ENCODE data around the gene ERCC1.
"Not testable (repeated sequence)": the region's sequence is repeated elsewhere in the genome, so short reads cannot be mapped to it uniquely, and the experiment has no call there.

ERCC1 gene

GRCh38 chr19:45424191-45425058 is 708 bp upstream of the ERCC1 start:
- DNase-seq = peak in 2 of 3 experiments; percentile 19 to 40

DNA sequence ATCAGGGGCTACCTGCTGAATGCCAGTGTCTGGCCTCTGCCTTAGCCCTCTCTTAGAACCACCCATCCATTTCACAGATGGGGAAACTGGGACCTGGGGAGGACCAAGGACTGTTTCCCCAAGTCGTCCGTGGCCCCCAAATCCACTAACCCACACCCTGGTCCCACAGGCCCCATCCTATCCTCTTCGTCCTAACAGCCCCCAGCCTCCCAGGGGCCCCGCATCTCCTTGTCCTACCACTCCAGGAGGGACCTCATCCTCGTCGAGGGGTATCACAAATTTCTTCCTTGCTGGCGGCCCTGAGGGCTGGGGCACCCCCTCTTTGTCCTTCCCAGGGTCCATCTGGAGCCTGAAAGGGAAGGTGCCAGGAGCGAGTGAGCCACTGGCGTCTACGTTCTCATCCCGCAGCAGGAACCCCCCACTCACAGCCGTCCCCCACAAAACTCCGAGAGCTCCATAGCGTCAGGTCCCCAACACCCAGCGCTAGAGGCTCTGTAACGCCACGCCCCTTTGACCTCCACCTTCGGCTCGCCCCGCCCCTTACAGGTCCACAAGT is 606 bp downstream of the ERCC1 start:
- DNase-seq = no peak

- no peak for DNase-seq
These were observed 1.7 kb downstream of the ERCC1 start for GRCh38 chr19:45421947-45422498.

DNA sequence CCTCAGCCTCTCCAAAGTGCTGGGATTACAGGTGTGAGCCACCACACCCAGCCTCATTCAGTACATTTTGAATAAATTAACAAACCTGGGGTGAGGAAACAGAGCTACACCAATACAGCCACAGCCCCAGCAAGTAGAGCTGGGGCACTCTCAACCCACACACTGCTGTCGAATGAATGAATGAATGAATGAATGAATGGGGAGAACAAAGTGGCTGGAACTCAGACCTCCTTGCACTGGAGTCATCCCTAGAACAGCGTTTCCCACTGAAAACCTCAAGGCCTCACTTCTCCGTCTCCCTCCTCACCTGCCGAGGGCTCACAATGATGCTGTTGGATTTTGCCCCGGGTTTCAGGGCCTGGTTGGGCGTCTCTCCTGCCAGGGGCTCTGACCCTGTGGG is 2.8 kb downstream of the ERCC1 start:
- DNase-seq = no peak

DNA sequence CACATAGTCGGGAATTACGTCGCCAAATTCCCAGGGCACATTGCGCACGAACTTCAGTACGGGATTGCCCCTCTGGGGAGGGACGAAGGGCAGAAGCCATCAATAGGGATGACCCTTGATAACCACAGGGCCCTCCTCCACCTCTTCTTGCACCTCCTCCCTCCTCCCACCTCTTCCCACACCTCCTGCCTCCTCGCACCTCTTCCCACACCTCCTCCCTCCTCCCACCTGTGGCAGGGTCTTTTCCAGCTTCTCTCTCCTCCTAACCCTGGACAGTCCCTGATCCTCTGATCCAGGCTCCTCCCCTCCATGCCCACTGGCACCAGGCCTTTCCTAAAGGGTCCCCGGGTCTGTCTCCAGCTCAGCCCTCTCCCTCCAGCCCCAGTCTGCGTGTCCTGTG is 3.4 kb downstream of the ERCC1 start:
- no peak for DNase-seq

- DNase-seq = no peak
These were observed 3.8 kb downstream of the ERCC1 start for GRCh38 chr19:45419895-45420294.

DNA sequence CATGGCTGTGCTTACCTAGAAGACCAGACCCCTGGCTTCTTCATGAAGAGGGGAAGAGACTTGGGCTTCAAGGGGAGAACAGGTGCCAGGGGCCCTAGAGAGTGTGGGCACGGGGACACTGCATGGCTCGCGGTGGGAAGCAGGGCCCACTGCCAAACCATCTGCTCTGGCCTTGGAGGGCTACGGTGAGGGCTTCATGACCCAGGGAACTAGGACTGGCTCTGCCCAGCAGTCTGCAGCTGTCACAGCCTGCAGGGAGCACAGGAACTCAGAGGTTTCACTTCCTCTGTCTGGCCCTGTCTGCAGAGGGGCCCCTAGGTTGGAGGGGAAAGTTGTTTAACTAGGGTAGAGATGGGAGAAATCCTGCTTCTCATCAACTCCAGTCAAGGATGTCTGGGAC is 4.3 kb downstream of the ERCC1 start:
- no peak for DNase-seq

DNA sequence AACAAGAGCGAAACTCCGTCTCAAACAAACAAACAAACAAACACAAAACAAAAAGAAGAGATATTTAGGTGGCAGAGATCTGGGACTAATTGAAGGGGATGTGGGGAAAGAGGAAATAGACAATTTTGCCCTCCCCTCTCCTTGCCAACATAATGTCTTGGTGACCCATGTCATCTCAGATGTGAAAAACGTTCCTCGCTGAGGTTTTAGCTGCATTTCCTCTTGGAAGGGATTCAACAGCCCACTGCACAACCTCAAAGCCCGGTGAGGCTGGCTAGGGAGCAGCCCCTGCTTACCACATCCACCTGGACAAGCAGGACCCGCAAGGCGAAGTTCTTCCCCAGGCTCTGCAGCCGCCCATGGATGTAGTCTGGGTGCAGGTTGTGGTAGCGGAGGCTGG is 4.9 kb downstream of the ERCC1 start:
- no peak for DNase-seq

- no peak for DNase-seq
These were observed 6.6 kb downstream of the ERCC1 start for GRCh38 chr19:45417151-45417550.

DNA sequence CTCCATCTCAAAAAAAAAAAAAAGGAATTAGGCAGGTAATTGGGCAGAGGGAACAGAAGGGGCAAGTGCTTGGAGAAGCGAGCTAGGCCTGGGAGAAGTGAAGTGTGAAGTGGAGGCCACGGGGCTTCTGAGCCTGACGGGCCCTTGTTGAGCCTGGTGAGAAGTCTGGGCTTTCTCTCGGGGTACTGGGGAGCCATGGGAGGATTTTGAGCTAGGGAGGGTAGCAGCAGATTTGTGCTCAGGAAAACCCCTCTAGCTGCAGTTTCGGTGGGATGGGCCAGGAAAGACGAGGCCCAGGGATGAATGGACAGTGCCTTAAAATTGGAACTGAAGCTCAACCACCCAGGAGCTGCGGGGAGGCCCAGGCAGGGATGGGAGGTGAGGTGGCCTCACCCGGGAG is 9.2 kb downstream of the ERCC1 start:
- DNase-seq = no peak

GRCh38 chr19:45413497-45413896 is 10.2 kb downstream of the ERCC1 start:
- no peak for DNase-seq

- DNase-seq = not testable (repeated sequence)
These were observed 13.4 kb downstream of the ERCC1 start for GRCh38 chr19:45410330-45410729.

DNA sequence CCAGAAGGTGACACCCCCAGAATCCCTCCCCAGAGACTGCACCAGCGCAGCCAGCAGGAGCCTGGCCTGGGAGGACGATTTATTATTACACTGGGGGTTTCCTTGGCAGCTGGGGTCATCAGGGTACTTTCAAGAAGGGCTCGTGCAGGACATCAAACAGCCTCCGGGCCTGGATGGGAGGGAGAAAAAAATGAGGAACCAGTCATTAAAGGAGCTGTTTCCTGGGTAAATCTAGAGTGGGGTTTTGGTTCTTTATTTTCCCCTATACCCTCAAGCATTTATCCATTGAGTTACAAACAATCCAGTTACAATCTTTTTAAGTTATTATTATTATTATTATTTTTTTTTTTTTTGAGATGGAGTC is 14.2 kb downstream of the ERCC1 start:
- DNase-seq = no peak

GRCh38 chr19:45408830-45409556 is 14.7 kb downstream of the ERCC1 start:
- no peak for DNase-seq

DNA sequence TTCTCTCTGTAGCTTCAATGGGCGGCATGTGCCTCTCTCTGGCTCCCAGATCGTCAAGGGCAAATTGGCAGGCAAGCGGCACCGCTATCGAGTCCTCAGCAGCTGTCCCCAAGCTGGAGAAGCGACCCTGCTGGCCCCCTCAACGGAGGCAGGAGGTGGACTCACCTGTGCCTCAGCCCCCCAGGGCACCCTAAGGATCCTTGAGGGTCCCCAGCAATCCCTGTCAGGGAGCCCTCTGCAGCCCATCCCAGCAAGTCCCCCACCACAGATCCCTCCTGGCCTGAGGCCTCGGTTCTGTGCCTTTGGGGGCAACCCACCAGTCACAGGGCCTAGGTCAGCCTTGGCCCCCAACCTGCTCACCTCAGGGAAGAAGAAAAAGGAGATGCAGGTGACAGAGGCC is 15.6 kb downstream of the ERCC1 start:
- DNase-seq = no peak

DNA sequence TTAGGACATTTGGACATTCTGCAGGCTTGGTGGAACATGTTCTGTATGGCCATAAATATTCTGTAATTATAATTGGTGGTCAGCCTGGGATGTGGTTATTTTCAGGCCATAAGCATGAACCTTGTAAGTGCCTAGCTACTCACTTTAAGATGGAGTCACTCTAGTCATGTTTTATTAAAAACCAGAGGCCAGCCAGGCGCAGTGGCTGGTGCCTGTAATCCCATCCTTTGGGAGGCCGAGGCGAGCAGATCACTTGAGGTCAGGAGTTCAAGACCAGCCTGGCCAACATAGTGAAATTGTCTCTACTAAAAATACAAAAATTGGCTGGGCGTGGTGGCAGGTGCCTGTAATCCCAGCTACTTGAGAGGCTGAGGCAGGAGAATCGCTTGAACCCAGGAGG is 16.1 kb downstream of the ERCC1 start:
- not testable (repeated sequence) for DNase-seq

DNA sequence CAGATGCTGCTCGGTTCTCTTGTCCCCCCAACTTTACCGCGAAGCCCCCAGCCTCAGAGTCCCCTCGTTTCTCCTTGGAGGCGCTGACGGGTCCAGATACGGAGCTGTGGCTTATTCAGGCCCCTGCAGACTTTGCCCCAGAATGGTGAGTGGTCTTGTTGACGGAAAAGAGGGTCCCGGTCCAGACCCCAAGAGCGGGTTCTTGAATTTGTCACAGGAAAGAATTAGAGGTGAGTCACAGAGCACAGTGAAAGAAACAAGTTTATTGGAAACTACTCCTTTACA is 16.7 kb downstream of the ERCC1 start:
- no peak for DNase-seq

DNA sequence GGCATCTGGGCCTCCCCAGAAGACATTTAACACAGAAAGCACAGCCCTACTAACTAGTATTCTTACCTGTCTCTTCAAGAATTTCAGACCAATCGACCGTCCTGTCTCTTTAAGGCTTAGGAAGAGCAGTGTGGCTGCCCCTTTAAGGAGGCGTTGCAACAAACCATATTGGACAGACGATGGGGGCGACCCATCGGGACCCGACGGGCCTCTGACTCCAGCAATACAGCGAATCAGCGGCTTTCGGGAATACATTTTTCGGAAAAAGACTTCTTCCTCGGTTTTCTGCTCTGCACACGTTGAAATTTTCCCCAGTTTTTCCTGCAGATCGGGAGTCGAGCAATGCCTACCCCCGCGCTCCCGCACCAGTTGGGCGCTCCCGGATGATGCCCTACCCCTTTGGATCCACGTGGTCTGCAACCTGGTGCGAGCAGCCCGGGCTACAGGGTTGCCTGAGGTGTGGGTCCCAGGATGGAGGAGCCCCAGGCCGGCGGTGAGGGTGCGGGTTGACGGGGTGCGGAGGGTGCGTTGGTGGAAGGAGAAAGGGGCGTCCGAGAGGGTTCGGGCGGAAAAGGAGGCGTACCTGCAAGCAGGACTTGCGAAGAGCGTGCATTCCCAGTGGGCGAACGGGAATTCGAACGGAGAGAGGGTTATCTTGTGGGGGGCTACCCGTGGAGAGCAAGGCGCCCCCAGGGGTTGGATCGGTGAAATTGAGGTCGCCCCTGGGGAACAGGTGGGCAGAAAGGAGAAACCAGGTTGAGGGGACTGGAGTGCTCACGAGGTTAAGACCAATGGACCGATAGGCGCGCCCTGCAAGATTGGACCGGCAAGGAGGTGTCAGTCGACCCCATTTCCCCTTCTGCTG is 17.3 kb downstream of the ERCC1 start, which contains the start of gene POLR1G:
TSS of gene POLR1G (plus strand) at position 419 of the 865 bp plus-strand sequence. CDS start at position 472, 53 bp downstream.
- DNase-seq = peak; percentile 95 to 96 (median 96)

- DNase-seq = peak; percentile 92 to 96 (median 96)
These were observed 18.1 kb downstream of the ERCC1 start for GRCh38 chr19:45405435-45406225.

- peak; percentile 69 to 83 (median 80) for DNase-seq
These were observed 18.9 kb downstream of the ERCC1 start, which contains the start of gene PPP1R13L for GRCh38 chr19:45404557-45405434. PPP1R13L (minus strand) TSS chr19:45405069; CDS start chr19:45398318, 6,751 bp downstream.
